ENCODE measurements around the gene MFSD12.

DNA sequence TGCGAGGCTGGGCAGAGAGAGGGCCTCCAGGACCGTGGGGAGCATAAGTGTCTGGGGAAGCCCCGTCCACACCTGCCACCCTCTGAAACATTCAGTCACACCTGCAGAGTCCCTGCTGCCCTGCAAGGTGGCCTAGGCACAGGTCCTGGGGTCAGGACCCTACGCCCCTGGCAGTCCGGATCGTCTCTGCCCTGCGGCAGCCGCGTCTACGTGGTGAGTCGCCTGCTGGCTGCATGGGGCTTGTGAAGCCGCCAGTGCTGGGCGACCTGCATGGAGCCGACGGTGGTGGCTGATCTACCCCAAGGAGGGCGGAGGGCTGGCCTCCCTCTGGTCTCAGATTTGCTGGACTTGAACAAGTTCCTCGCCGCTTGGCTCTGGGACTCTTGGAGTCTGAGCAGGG lies 38.3 kb downstream of the MFSD12 start:
- TF ChIP-seq, protein P1, sequence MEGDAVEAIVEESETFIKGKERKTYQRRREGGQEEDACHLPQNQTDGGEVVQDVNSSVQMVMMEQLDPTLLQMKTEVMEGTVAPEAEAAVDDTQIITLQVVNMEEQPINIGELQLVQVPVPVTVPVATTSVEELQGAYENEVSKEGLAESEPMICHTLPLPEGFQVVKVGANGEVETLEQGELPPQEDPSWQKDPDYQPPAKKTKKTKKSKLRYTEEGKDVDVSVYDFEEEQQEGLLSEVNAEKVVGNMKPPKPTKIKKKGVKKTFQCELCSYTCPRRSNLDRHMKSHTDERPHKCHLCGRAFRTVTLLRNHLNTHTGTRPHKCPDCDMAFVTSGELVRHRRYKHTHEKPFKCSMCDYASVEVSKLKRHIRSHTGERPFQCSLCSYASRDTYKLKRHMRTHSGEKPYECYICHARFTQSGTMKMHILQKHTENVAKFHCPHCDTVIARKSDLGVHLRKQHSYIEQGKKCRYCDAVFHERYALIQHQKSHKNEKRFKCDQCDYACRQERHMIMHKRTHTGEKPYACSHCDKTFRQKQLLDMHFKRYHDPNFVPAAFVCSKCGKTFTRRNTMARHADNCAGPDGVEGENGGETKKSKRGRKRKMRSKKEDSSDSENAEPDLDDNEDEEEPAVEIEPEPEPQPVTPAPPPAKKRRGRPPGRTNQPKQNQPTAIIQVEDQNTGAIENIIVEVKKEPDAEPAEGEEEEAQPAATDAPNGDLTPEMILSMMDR (IDR thresholded peaks at IDR 0.05; ENCODE audit: insufficient read depth, low read length, poor library complexity, severe bottlenecking): no peak
- TF ChIP-seq EZH2phosphoT487 (conservative IDR thresholded peaks at IDR 0.05; ENCODE audit: low read length): no peak
